HEK293 (cell line): ENCODE results near the gene AKAP12.

Source experiments
- CTCF ChIA-PET: fragments of 350-600 bp; formaldehyde crosslinking; extraction: SDS; loops from one replicate; lab custom pipeline; 2021; ENCODE audit warnings: antibody characterized with exemption; lab: Yijun Ruan, JAX
- POLR2A ChIA-PET: fragments of 300-600 bp; formaldehyde crosslinking; extraction: SDS; loops from one replicate; lab custom pipeline; 2020; ENCODE audit warnings: antibody characterized with exemption, inconsistent platforms; lab: Yijun Ruan, JAX
- H3K27ac ChIP-seq: fragments of 200-500 bp; sonication (Bioruptor generic); 2 replicates; pipeline ENCODE4 v1.5.1; 2014; ENCODE audit warnings: low read depth, low read length, control low read depth, inconsistent platforms; ENCODE audit errors: extremely low read depth
- H3K36me3 ChIP-seq, 2 experiments: fragments of 200-500 bp in 1 of 2; sonication (Bioruptor generic) in 1 of 2; 1 replicate in 1 of 2; 2 replicates in 1 of 2; pipeline ENCODE4 v1.5.1; 2014 to 2017; ENCODE audit warnings: inconsistent platforms in 2 of 2, low read length in 2 of 2; ENCODE audit not compliant: control insufficient read depth in 2 of 2, insufficient read depth in 1 of 2
- H3K4me1 ChIP-seq: fragments of 200-500 bp; sonication (Bioruptor generic); 2 replicates; pipeline ENCODE4 v1.5.1; 2014; ENCODE audit warnings: mild to moderate bottlenecking, low read length, inconsistent platforms; ENCODE audit not compliant: control insufficient read depth, insufficient read depth
- H3K4me3 ChIP-seq: 2 replicates; pipeline ENCODE4 v1.5.1; 2011; ENCODE audit warnings: low read depth, mild to moderate bottlenecking, control low read depth, low read length, moderate library complexity
- H3K9me3 ChIP-seq: fragments of 200-500 bp; sonication (Bioruptor generic); 2 replicates; pipeline ENCODE4 v1.5.1; 2014; ENCODE audit warnings: low read depth, low read length, inconsistent platforms; ENCODE audit not compliant: control insufficient read depth, insufficient read depth
- AEBP2 ChIP-seq: fragments of 450-650 bp; formaldehyde crosslinking; IDR thresholded peaks from 2 replicates; pipeline ENCODE4 v1.5.1; 2016; ENCODE audit warnings: missing biosample characterization, missing genetic modification characterization, borderline replicate concordance
- GLIS1 ChIP-seq: fragments of 450-650 bp; formaldehyde crosslinking; IDR thresholded peaks from 2 replicates; pipeline ENCODE4 v1.5.1; 2016; ENCODE audit warnings: missing biosample characterization, missing genetic modification characterization
- KLF7 ChIP-seq: fragments of 450-650 bp; formaldehyde crosslinking; IDR thresholded peaks from 2 replicates; pipeline ENCODE4 v1.5.1; 2016; ENCODE audit warnings: missing biosample characterization, missing genetic modification characterization, borderline replicate concordance
- REST ChIP-seq: fragments of 450-650 bp; formaldehyde crosslinking; IDR thresholded peaks from 2 replicates; pipeline ENCODE4 v1.5.1; 2016; ENCODE audit warnings: missing biosample characterization, missing genetic modification characterization
- SP3 ChIP-seq: fragments of 450-650 bp; formaldehyde crosslinking; IDR thresholded peaks from 2 replicates; pipeline ENCODE4 v1.5.1; 2016; ENCODE audit warnings: missing biosample characterization, missing genetic modification characterization
- YY1 ChIP-seq: fragments of 450-650 bp; formaldehyde crosslinking; IDR thresholded peaks from 2 replicates; pipeline ENCODE4 v1.5.1; 2018; ENCODE audit warnings: missing biosample characterization, missing genetic modification characterization
- YY2 ChIP-seq: fragments of 450-650 bp; formaldehyde crosslinking; IDR thresholded peaks from 2 replicates; pipeline ENCODE4 v1.5.1; 2016; ENCODE audit warnings: missing biosample characterization, missing genetic modification characterization
- ZBTB7A ChIP-seq: fragments of 450-650 bp; formaldehyde crosslinking; IDR thresholded peaks from 2 replicates; pipeline ENCODE4 v1.5.1; 2016; ENCODE audit warnings: low read depth, missing biosample characterization, missing genetic modification characterization
- ZNF221 ChIP-seq: fragments of 450-650 bp; formaldehyde crosslinking; IDR thresholded peaks from 2 replicates; pipeline ENCODE4 v1.5.1; 2017; ENCODE audit warnings: missing biosample characterization, missing genetic modification characterization, borderline replicate concordance
- ZNF280D ChIP-seq: fragments of 450-650 bp; formaldehyde crosslinking; IDR thresholded peaks from 2 replicates; pipeline ENCODE4 v1.5.1; 2016; ENCODE audit warnings: missing biosample characterization, missing genetic modification characterization
- ZNF398 ChIP-seq: fragments of 450-650 bp; formaldehyde crosslinking; IDR thresholded peaks from 2 replicates; pipeline ENCODE4 v1.5.1; 2017; ENCODE audit warnings: missing biosample characterization, missing genetic modification characterization
- ZNF488 ChIP-seq: fragments of 450-650 bp; formaldehyde crosslinking; IDR thresholded peaks from 2 replicates; pipeline ENCODE4 v1.5.1; 2016; ENCODE audit warnings: missing biosample characterization, missing genetic modification characterization
- ZNF514 ChIP-seq: fragments of 450-650 bp; formaldehyde crosslinking; IDR thresholded peaks from 2 replicates; pipeline ENCODE4 v1.5.1; 2016; ENCODE audit warnings: missing biosample characterization, missing genetic modification characterization
- ZNF580 ChIP-seq: fragments of 450-650 bp; formaldehyde crosslinking; IDR thresholded peaks from 2 replicates; pipeline ENCODE4 v1.5.1; 2016; ENCODE audit warnings: missing biosample characterization, missing genetic modification characterization
- ZNF623 ChIP-seq: fragments of 450-650 bp; formaldehyde crosslinking; IDR thresholded peaks from 2 replicates; pipeline ENCODE4 v1.5.1; 2016; ENCODE audit warnings: missing biosample characterization, missing genetic modification characterization
- ZNF692 ChIP-seq: fragments of 450-650 bp; formaldehyde crosslinking; IDR thresholded peaks from 2 replicates; pipeline ENCODE4 v1.5.1; 2016; ENCODE audit warnings: missing biosample characterization, missing genetic modification characterization
- ZNF791 ChIP-seq: fragments of 450-650 bp; formaldehyde crosslinking; IDR thresholded peaks from 2 replicates; pipeline ENCODE4 v1.5.1; 2016; ENCODE audit warnings: missing biosample characterization, missing genetic modification characterization

The AKAP12 gene

GRCh38 chr6:151339369-151339768 is 99.6 kb downstream of the AKAP12 start:
- ChIA-PET CTCF (interaction anchor here (0.8 to 1.4 kb wide), 2 partner anchors 15 to 444 kb away, joined by 3 to 4 read pairs; no protein-coding TSS in a partner anchor), POLR2A (no interaction called here)
- H3K27ac ChIP-seq: no peak overlapping the region
- H3K9me3 ChIP-seq: no peaks in the 10 kb centered on the region
- H3K36me3 ChIP-seq: peaks cover 0 to 6% of the 10 kb centered on the region in 2 experiments; a peak in 1 of 3 replicates
- TF ChIP-seq ZNF280D (tag by site-specific recombination) (no peak), YY1 (peak; percentile 20; the same call in 1 of the 2 replicates), ZBTB7A (tag by site-specific recombination) (no peak)
- no peak overlapping the region for H3K4me3 ChIP-seq
- H3K4me1 ChIP-seq: no peaks in the 10 kb centered on the region

GRCh38 chr6:151340219-151340978 is 100.6 kb downstream of the AKAP12 start:
- no peak overlapping the region for H3K4me3 ChIP-seq
- POLR2A ChIA-PET: interaction anchor here (0.7 kb wide), 1 partner anchor 14 kb away, joined by 3 read pairs; no protein-coding TSS in a partner anchor
- no peak overlapping the region for H3K27ac ChIP-seq
- no peaks in the 10 kb centered on the region for H3K9me3 ChIP-seq
- CTCF ChIA-PET: interaction anchor here (0.8 to 1.4 kb wide), 4 partner anchors 16 to 449 kb away, joined by 3 to 6 read pairs (median 4); no protein-coding TSS in a partner anchor
- no peaks in the 10 kb centered on the region for H3K4me1 ChIP-seq
- peaks cover 0 to 6% of the 10 kb centered on the region in 2 experiments; a peak in 1 of 3 replicates for H3K36me3 ChIP-seq
- TF ChIP-seq ZNF692 (tag by site-specific recombination): no peak
- TF ChIP-seq ZNF488: no peak
- TF ChIP-seq KLF7 (tag by site-specific recombination): no peak
- no peak for TF ChIP-seq ZNF791
- no peak for TF ChIP-seq AEBP2 (tag by site-specific recombination)
- no peak for TF ChIP-seq GLIS1
- TF ChIP-seq ZNF580: no peak
- TF ChIP-seq ZNF398 (tag by site-specific recombination): no peak
- no peak for TF ChIP-seq ZNF221 (tag by site-specific recombination)
- no peak for TF ChIP-seq YY2
- no peak for TF ChIP-seq SP3 (tag by site-specific recombination)
- TF ChIP-seq ZNF514: no peak
- no peak for TF ChIP-seq REST (tag by site-specific recombination)
- TF ChIP-seq ZNF623: no peak
